ENCODE measurements around the gene SPCS1. TPM values are rescaled to one million over a fixed set of nuclear protein-coding genes. Genes with fewer than 3 reads are reported as not detected.

Gene SPCS1
- polyA plus RNA-seq, 1 of the 3 experiments (the other 2 are of a cell fraction), result 191 TPM

DNA sequence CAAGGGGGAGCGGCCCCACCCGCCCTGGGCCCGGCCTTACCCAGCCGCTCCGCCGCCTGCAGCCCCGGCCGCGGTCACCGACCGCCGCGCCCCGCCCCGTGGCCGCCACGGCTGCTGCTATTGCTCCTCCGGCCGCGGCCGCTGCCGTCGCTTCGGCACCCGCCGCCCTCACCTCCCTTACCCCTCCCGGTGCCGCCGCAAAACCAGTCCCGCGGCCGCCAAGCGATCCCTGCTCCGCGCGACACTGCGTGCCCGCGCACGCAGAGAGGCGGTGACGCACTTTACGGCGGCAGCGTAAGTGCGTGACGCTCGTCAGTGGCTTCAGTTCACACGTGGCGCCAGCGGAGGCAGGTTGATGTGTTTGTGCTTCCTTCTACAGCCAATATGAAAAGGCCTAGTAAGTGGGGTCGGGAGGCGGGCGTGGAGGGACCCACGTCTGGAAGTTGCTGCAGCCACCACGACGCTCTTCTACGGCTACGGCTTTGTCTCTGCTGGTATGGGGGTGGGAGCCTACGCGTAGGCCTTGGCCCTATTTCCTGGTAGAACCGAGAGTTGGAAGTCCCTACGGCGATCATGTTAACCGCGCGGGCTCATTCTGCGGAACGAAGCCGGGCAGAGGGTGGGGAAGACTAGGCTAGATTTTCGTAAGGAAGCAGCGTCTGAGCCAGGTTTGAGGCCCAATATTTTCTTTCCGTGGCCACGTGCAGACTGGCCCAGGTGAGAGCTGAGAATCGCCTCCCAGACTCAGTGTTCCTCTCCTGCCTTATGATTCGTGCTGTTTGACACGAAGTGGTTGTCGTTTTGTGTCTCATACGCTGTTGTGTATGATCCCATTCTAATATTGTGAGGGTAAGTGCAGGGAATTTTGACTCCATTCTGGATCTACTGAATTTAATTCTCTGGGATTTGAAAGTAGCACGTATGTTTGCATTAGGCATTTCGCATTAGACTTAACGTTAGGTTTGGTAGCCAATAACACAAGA is 19.9 kb upstream of the SPCS1 start, which contains the start of the genes GNL3 and PBRM1 (continued):
- TF ChIP-seq ELF1 (IDR thresholded peaks at IDR 0.05) (0 out of 2 replicates have a peak, but pooled peaks have one; percentile 45), RFX5 (IDR thresholded peaks at IDR 0.05; ENCODE audit: low read length) (no peak; the same call in 1 of the 2 replicates), RAD21 (IDR thresholded peaks at IDR 0.05; ENCODE audit: low read length) (no peak)
- TF ChIP-seq, protein P1, sequence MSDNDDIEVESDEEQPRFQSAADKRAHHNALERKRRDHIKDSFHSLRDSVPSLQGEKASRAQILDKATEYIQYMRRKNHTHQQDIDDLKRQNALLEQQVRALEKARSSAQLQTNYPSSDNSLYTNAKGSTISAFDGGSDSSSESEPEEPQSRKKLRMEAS (IDR thresholded peaks at IDR 0.05; ENCODE audit: low read depth), result peak; percentile 100
- TF ChIP-seq, protein P2, sequence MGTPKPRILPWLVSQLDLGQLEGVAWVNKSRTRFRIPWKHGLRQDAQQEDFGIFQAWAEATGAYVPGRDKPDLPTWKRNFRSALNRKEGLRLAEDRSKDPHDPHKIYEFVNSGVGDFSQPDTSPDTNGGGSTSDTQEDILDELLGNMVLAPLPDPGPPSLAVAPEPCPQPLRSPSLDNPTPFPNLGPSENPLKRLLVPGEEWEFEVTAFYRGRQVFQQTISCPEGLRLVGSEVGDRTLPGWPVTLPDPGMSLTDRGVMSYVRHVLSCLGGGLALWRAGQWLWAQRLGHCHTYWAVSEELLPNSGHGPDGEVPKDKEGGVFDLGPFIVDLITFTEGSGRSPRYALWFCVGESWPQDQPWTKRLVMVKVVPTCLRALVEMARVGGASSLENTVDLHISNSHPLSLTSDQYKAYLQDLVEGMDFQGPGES (IDR thresholded peaks at IDR 0.05; ENCODE audit: low read depth, low read length), result no peak

DNA sequence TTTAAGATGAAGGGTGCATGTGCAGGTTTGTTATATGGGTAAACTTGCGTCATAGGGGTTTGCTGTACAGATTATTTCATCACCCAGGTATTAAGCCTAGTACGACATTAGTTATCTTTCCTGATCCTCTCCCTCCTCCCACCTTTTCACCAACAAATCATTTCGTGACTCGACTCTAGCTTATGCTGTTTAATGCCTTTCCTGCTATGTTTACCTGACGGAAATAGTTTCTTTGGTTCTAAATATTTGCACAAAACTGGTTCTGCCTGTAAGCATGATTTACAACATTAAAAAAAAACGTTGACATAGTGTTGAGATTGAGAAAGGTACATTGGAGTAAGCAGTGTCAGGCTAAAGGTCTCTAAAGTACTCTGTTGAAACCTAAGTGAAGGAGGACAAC is 17.6 kb upstream of the SPCS1 start:
- H3K36me3 ChIP-seq (replicated peaks in 1 of 2; ENCODE audit: control insufficient read depth in 1 of 2, insufficient read depth in 2 of 2, low read length in 1 of 2), result peaks cover 57 to 64% of the 10 kb centered on the region in 2 experiments

More for the DNA sequence above, 17.6 kb upstream of the SPCS1 start:
- no peak for TF ChIP-seq FOXJ3 (CRISPR knock-in tag; IDR thresholded peaks at IDR 0.05)
- no peak for TF ChIP-seq NRF1 (IDR thresholded peaks at IDR 0.05; ENCODE audit: low read depth, low read length)
- TF ChIP-seq RXRA (IDR thresholded peaks at IDR 0.05; ENCODE audit: borderline replicate concordance, low read depth), result no peak
- TF ChIP-seq, protein P1 (IDR thresholded peaks at IDR 0.05; ENCODE audit: low read depth), result no peak
- TF ChIP-seq MXI1 (IDR thresholded peaks at IDR 0.05; ENCODE audit: low read depth, low read length), result no peak
- TF ChIP-seq SIN3A (IDR thresholded peaks at IDR 0.05; ENCODE audit: borderline replicate concordance, low read depth, low read length), result no peak
- no peak for TF ChIP-seq ELF1 (IDR thresholded peaks at IDR 0.05)
- TF ChIP-seq GATA2 (CRISPR knock-in tag; IDR thresholded peaks at IDR 0.05), result no peak
- TF ChIP-seq MEF2A (IDR thresholded peaks at IDR 0.05; ENCODE audit: borderline replicate concordance, low read depth), result no peak
- TF ChIP-seq, protein P3, sequence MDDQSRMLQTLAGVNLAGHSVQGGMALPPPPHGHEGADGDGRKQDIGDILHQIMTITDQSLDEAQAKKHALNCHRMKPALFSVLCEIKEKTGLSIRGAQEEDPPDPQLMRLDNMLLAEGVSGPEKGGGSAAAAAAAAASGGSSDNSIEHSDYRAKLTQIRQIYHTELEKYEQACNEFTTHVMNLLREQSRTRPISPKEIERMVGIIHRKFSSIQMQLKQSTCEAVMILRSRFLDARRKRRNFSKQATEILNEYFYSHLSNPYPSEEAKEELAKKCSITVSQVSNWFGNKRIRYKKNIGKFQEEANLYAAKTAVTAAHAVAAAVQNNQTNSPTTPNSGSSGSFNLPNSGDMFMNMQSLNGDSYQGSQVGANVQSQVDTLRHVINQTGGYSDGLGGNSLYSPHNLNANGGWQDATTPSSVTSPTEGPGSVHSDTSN (IDR thresholded peaks at IDR 0.05), result no peak
- TF ChIP-seq, protein P4, sequence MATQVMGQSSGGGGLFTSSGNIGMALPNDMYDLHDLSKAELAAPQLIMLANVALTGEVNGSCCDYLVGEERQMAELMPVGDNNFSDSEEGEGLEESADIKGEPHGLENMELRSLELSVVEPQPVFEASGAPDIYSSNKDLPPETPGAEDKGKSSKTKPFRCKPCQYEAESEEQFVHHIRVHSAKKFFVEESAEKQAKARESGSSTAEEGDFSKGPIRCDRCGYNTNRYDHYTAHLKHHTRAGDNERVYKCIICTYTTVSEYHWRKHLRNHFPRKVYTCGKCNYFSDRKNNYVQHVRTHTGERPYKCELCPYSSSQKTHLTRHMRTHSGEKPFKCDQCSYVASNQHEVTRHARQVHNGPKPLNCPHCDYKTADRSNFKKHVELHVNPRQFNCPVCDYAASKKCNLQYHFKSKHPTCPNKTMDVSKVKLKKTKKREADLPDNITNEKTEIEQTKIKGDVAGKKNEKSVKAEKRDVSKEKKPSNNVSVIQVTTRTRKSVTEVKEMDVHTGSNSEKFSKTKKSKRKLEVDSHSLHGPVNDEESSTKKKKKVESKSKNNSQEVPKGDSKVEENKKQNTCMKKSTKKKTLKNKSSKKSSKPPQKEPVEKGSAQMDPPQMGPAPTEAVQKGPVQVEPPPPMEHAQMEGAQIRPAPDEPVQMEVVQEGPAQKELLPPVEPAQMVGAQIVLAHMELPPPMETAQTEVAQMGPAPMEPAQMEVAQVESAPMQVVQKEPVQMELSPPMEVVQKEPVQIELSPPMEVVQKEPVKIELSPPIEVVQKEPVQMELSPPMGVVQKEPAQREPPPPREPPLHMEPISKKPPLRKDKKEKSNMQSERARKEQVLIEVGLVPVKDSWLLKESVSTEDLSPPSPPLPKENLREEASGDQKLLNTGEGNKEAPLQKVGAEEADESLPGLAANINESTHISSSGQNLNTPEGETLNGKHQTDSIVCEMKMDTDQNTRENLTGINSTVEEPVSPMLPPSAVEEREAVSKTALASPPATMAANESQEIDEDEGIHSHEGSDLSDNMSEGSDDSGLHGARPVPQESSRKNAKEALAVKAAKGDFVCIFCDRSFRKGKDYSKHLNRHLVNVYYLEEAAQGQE (IDR thresholded peaks at IDR 0.05; ENCODE audit: low read depth, low read length), result no peak
- no peak for TF ChIP-seq SMC3 (IDR thresholded peaks at IDR 0.05; ENCODE audit: low read depth, low read length)
- Histone ChIP-seq H3K4me3 (ENCODE audit: low read depth in 2 of 2, low read length in 1 of 2) (no peak overlapping the region), H2AFZ (ENCODE audit: low read depth) (no peak overlapping the region), H4K20me1 (ENCODE audit: insufficient read depth) (no peaks in the 10 kb centered on the region), H3K9me3 (no peaks in the 10 kb centered on the region), H3K4me2 (no peak overlapping the region), H3K79me2 (ENCODE audit: insufficient read depth) (peaks cover 81% of the 10 kb centered on the region), H3F3A (replicated peaks; ENCODE audit: insufficient read depth) (peaks cover 25% of the 10 kb centered on the region), H3K9me2 (no peaks in the 10 kb centered on the region), H3K9ac (no peak overlapping the region), H3K27ac (ENCODE audit: low read depth in 2 of 2, low read length in 1 of 2) (no peak overlapping the region), H3K4me1 (ENCODE audit: control insufficient read depth in 1 of 2, insufficient read depth in 2 of 2, low read depth in 1 of 2, low read length in 1 of 2) (peaks cover 5 to 13% of the 10 kb centered on the region in 2 experiments; a peak in 2 of 4 replicates), H3K27me3 (ENCODE audit: insufficient read depth) (no peaks in the 10 kb centered on the region)
- DNase-seq, result no peak
- 83% methylated on average over 6 of the region's 6 CpGs for WGBS (ENCODE audit: low lambda C conversion rate)
- CTCF ChIA-PET, result no interaction called here
- POLR2A ChIA-PET, result interaction anchor here (1.3 kb wide), 1 partner anchor 9 kb away, joined by 5 read pairs; no protein-coding TSS in a partner anchor
